ENCODE measurements around the gene NDUFS3. TPM values are rescaled to one million over a fixed set of nuclear protein-coding genes. Genes with fewer than 3 reads are reported as not detected.
A peak's percentile ranks its signal among the peaks of the same experiment; 100 is the strongest.

NDUFS3 gene
- total and polyA plus RNA-seq, 2 experiments from 2014 or later: 108 to 168 TPM

GRCh38 chr11:47533690-47534151 is 45.2 kb upstream of the NDUFS3 start (continued):
- TF ChIP-seq ZNF462 (CRISPR knock-in tag; IDR thresholded peaks at IDR 0.05): no peak
- no peak for TF ChIP-seq ZNF331 (CRISPR knock-in tag; IDR thresholded peaks at IDR 0.05; ENCODE audit: low read depth)
- TF ChIP-seq NANOG (IDR thresholded peaks at IDR 0.05; ENCODE audit: borderline replicate concordance): no peak
- TF ChIP-seq CREB1 (CRISPR knock-in tag; IDR thresholded peaks at IDR 0.05; ENCODE audit: low read depth): no peak

- Histone ChIP-seq H3K4me2 (no peak overlapping the region), H3K27me3 (ENCODE audit: insufficient read depth) (no peaks in the 10 kb centered on the region), H3K9me2 (ENCODE audit: insufficient read depth) (no peaks in the 10 kb centered on the region; the same call in 1 of the 2 replicates), H3K27ac (ENCODE audit: low read depth) (no peak overlapping the region; the same call in 1 of the 2 replicates), H3K4me3 (no peak overlapping the region), H3F3A (replicated peaks; ENCODE audit: low read depth) (0 out of 2 replicates have a peak, but pooled peaks cover 5% of the 10 kb centered on the region), H2AFZ (no peak overlapping the region), H3K36me3 (ENCODE audit: insufficient read depth) (no peaks in the 10 kb centered on the region), H3K4me1 (ENCODE audit: insufficient read depth) (peaks cover 29% of the 10 kb centered on the region), H4K20me1 (replicated peaks; ENCODE audit: insufficient read depth) (peaks cover 86% of the 10 kb centered on the region), H3K79me2 (replicated peaks; ENCODE audit: insufficient read depth) (peaks cover 100% of the 10 kb centered on the region)
- no peak for ATAC-seq
- Mint-ChIP-seq H3K4me1 (peaks cover 23% of the 10 kb centered on the region), H3K36me3 (ENCODE audit: low read depth) (peaks cover 15% of the 10 kb centered on the region; the same call in 2 of the 3 replicates), H3K4me3 (no peak overlapping the region), H3K27ac (peak overlapping the region; percentile 65; the same call in 1 of the 2 replicates), H3K9me3 (no peaks in the 10 kb centered on the region), H3K27me3 (ENCODE audit: insufficient read depth, low read depth, poor library complexity) (peaks cover 1% of the 10 kb centered on the region)
- no peak for DNase-seq (ENCODE audit: low spot score)
- TF ChIP-seq ZNF462 (CRISPR knock-in tag; IDR thresholded peaks at IDR 0.05) (no peak), JUNB (IDR thresholded peaks at IDR 0.05; ENCODE audit: unreplicated experiment) (no peak), CREB1 (CRISPR knock-in tag; IDR thresholded peaks at IDR 0.05; ENCODE audit: low read depth) (no peak), EZH2 (IDR thresholded peaks at IDR 0.05; ENCODE audit: low read depth, unreplicated experiment) (no peak), EZH2phosphoT487 (IDR thresholded peaks at IDR 0.05; ENCODE audit: unreplicated experiment) (no peak), STAT1 (IDR thresholded peaks at IDR 0.05; ENCODE audit: unreplicated experiment) (no peak), POLR2AphosphoS5 (IDR thresholded peaks at IDR 0.05; ENCODE audit: low read depth) (no peak), ZNF114 (CRISPR knock-in tag; IDR thresholded peaks at IDR 0.05) (no peak), NANOG (IDR thresholded peaks at IDR 0.05; ENCODE audit: borderline replicate concordance) (no peak)
Measured at GRCh38 chr11:47534704-47535251, 44.1 kb upstream of the NDUFS3 start.

All from GM23338 (cell line).